GM18511 (cell line): Measurements from ENCODE around the gene MAD1L1.

Source experiments
- ATAC-seq: cut with Tn5 transposase; IDR thresholded peaks from one replicate; pipeline ENCODE4 v1.9.1; 2021; ENCODE audit warnings: mild to moderate bottlenecking, moderate library complexity; ENCODE audit not compliant: unreplicated experiment

MAD1L1 gene

GRCh38 chr7:2051707-2052656, 180.8 kb downstream of the MAD1L1 start:
- no peak for ATAC-seq

GRCh38 chr7:2050511-2050866, 182.3 kb downstream of the MAD1L1 start:
- ATAC-seq, result no peak

GRCh38 chr7:2049782-2050510, 182.8 kb downstream of the MAD1L1 start:
- ATAC-seq, result no peak

GRCh38 chr7:2049111-2049781, 183.5 kb downstream of the MAD1L1 start:
- no peak for ATAC-seq

GRCh38 chr7:2048531-2048930, 184.2 kb downstream of the MAD1L1 start:
- ATAC-seq, result no peak

- no peak for ATAC-seq
Observed at GRCh38 chr7:2048006-2048405, 184.7 kb downstream of the MAD1L1 start.

- no peak for ATAC-seq
Observed at GRCh38 chr7:2046581-2047565, 185.9 kb downstream of the MAD1L1 start.

GRCh38 chr7:2045559-2046405, 187.0 kb downstream of the MAD1L1 start:
- ATAC-seq, result no peak

- ATAC-seq, result no peak
Observed at GRCh38 chr7:2044883-2045471, 187.8 kb downstream of the MAD1L1 start.

- ATAC-seq, result no peak
Observed at GRCh38 chr7:2044311-2044882, 188.3 kb downstream of the MAD1L1 start.

GRCh38 chr7:2043316-2044039, 189.3 kb downstream of the MAD1L1 start:
- ATAC-seq, result no peak

GRCh38 chr7:2042650-2043049, 190.1 kb downstream of the MAD1L1 start:
- ATAC-seq, result no peak

GRCh38 chr7:2041496-2042367, 191.0 kb downstream of the MAD1L1 start:
- ATAC-seq, result no peak

GRCh38 chr7:2040893-2041270, 191.9 kb downstream of the MAD1L1 start:
- ATAC-seq, result no peak

GRCh38 chr7:2040201-2040892, 192.4 kb downstream of the MAD1L1 start:
- no peak for ATAC-seq

- peak; percentile 65 for ATAC-seq
Observed at GRCh38 chr7:2038931-2039728, 193.6 kb downstream of the MAD1L1 start.
